Left lung (tissue), 10 donors: ENCODE data around the gene ANP32B. TPM values are rescaled to one million over a fixed set of nuclear protein-coding genes. Genes with fewer than 3 reads are reported as not detected.

Experiments used
- ATAC-seq: fragments of 200-7000 bp; cut with Tn5 transposase; one replicate; pipeline ENCODE4 v1.9.1; 2020; ENCODE audit warnings: moderate library complexity
- DNase-seq, 4 donors: peaks; one replicate each; pipeline ENCODE4 v3.0.0-alpha.2; 2013 to 2020
- H3K27ac ChIP-seq, 2 donors: fragments of 200-600 bp; sonication (generic) in 1 of 2; one replicate each; pipeline versions ENCODE4 v1.5.0 to v1.8.0; 2020 to 2021
- H3K27me3 ChIP-seq, 2 donors: fragments of 200-600 bp; sonication (generic) in 1 of 2; one replicate each; pipeline versions ENCODE4 v1.5.0 to v1.8.0; 2020 to 2021
- H3K36me3 ChIP-seq, 2 donors: fragments of 200-600 bp; sonication (generic) in 1 of 2; one replicate each; pipeline versions ENCODE4 v1.5.0 to v1.8.0; 2020 to 2021
- H3K4me1 ChIP-seq, 2 donors: fragments of 200-600 bp; one replicate each; pipeline ENCODE4 v1.8.0; 2021
- H3K4me3 ChIP-seq, 2 donors: fragments of 200-600 bp; sonication (generic) in 1 of 2; one replicate each; pipeline versions ENCODE4 v1.5.0 to v1.8.0; 2020 to 2021; ENCODE audit warnings: mild to moderate bottlenecking in 1 of 2
- H3K9me3 ChIP-seq, 2 donors: fragments of 200-600 bp; sonication (generic) in 1 of 2; one replicate each; pipeline versions ENCODE4 v1.5.0 to v1.8.0; 2020 to 2021
- CTCF ChIP-seq, 2 donors: fragments of 200-600 bp; sonication (generic) in 1 of 2; IDR thresholded peaks; one replicate each; pipeline versions ENCODE4 v1.5.0 to v1.8.0; 2021; ENCODE audit warnings: antibody characterized with exemption in 2 of 2
- intact Hi-C, 2 donors: fragments of 100-400 bp; cut with DNase I; formaldehyde crosslinking; loops; one replicate each; pipeline versions ENCODE4 v1.11.2 to v1.14.2; 2022
- polyA plus RNA-seq, 6 donors: library from polyadenylated mRNA; unstranded; fragments of 120-200 nt; gene quantifications; one replicate each; pipeline ENCODE4 v1.2.1, GENCODE V29; 2013; ENCODE audit not compliant: insufficient read length in 6 of 6
- total RNA-seq, 2 donors: library from RNA; stranded (reverse); fragmentation: NEBNext Ultra II Directional; extraction: Animal tissue kit (Norgen Biotek cat#: 25700); gene quantifications; one replicate each; pipeline ENCODE4 v1.2.1, GENCODE V29; 2021
- donor health status: DM: no; HTN: yes; CAD: no.
- donor health status: DM: no; HTN: no; CAD: no.

Gene ANP32B
- total and polyA plus RNA-seq, 8 donors: 84.9 to 318 (median 248) TPM

- peaks cover 0 to 13% of the 10 kb centered on the region in 2 donors for H3K4me1 ChIP-seq
- ATAC-seq (no peak), DNase-seq (no peak)
- TF ChIP-seq CTCF (IDR thresholded peaks at IDR 0.05): no peak
- no peaks in the 10 kb centered on the region for H3K27me3 ChIP-seq
- no peaks in the 10 kb centered on the region for H3K36me3 ChIP-seq
- intact Hi-C loops: no loop called here
- no peak overlapping the region for H3K27ac ChIP-seq
- H3K4me3 ChIP-seq: no peak overlapping the region
- H3K9me3 ChIP-seq: no peaks in the 10 kb centered on the region
Observed at GRCh38 chr9:97979788-97980478, 3.2 kb upstream of the ANP32B start.

- intact Hi-C loops: no loop called here
- DNase-seq: peak in 1 of 4 donors; percentile 18
- Histone ChIP-seq H3K27ac (peak overlapping the region in 1 of 2 donors; percentile 13), H3K36me3 (no peaks in the 10 kb centered on the region), H3K4me3 (no peak overlapping the region), H3K9me3 (no peaks in the 10 kb centered on the region), H3K27me3 (no peaks in the 10 kb centered on the region), H3K4me1 (peaks cover under 1 to 18% of the 10 kb centered on the region in 2 donors)
- no peak for TF ChIP-seq CTCF (IDR thresholded peaks at IDR 0.05)
- no peak for ATAC-seq
Observed at GRCh38 chr9:97980479-97980803, 2.7 kb upstream of the ANP32B start.

- DNase-seq: no peak
- Histone ChIP-seq H3K9me3 (no peaks in the 10 kb centered on the region), H3K36me3 (no peaks in the 10 kb centered on the region), H3K27ac (peak overlapping the region in 1 of 2 donors; percentile 13), H3K4me3 (no peak overlapping the region), H3K27me3 (no peaks in the 10 kb centered on the region), H3K4me1 (peaks cover 8 to 25% of the 10 kb centered on the region in 2 donors)
- intact Hi-C loops: no loop called here
- TF ChIP-seq CTCF (IDR thresholded peaks at IDR 0.05): no peak
- no peak for ATAC-seq
Observed at GRCh38 chr9:97980918-97981845, 2.0 kb upstream of the ANP32B start.

- intact Hi-C loops: no loop called here
- DNase-seq (peak in 1 of 4 donors; percentile 5), ATAC-seq (no peak)
- peak overlapping the region; percentile 88 to 94 for H3K4me3 ChIP-seq
- H3K27ac ChIP-seq: peak overlapping the region in 1 of 2 donors; percentile 96
- H3K27me3 ChIP-seq: no peaks in the 10 kb centered on the region
- H3K9me3 ChIP-seq: no peaks in the 10 kb centered on the region
- no peaks in the 10 kb centered on the region for H3K36me3 ChIP-seq
- no peak for TF ChIP-seq CTCF (IDR thresholded peaks at IDR 0.05)
- H3K4me1 ChIP-seq: peaks cover 14 to 34% of the 10 kb centered on the region in 2 donors
Observed at GRCh38 chr9:97981846-97982682, 1.1 kb upstream of the ANP32B start.
